Vagina (tissue), 2 donors: ENCODE data around the gene CFAP61. TPM values are rescaled to one million over a fixed set of nuclear protein-coding genes. Genes with fewer than 3 reads are reported as not detected.

ENCODE experiments used
- DNase-seq, 2 donors: peaks; one replicate each; pipeline ENCODE4 v3.0.0-alpha.2; 2017; ENCODE audit errors: extremely low spot score in 2 of 2
- H3K27ac ChIP-seq: fragments of 200-600 bp; sonication (generic); one replicate; pipeline ENCODE4 v1.5.1; 2019
- H3K27me3 ChIP-seq: fragments of 200-600 bp; sonication (generic); one replicate; pipeline ENCODE4 v1.5.1; 2019
- H3K36me3 ChIP-seq, 2 donors: fragments of 200-600 bp; sonication (generic); one replicate each; pipeline ENCODE4 v1.5.1; 2017 to 2019
- H3K4me1 ChIP-seq: fragments of 200-600 bp; sonication (generic); one replicate; pipeline ENCODE4 v1.5.1; 2019
- H3K4me3 ChIP-seq, 2 donors: fragments of 200-600 bp; sonication (generic); 1 replicate in 1 of 2; 2 replicates in 1 of 2; pipeline ENCODE4 v1.5.1; 2016 to 2019
- H3K9me3 ChIP-seq: fragments of 200-600 bp; sonication (generic); one replicate; pipeline ENCODE4 v1.5.1; 2019
- POLR2A ChIP-seq, 2 donors: fragments of 450-650 bp; IDR thresholded peaks; one replicate each; pipeline ENCODE4 v1.6.1; 2017; ENCODE audit warnings: antibody characterized with exemption in 2 of 2, mild to moderate bottlenecking in 2 of 2, moderate library complexity in 2 of 2
- POLR2AphosphoS5 ChIP-seq, 2 donors: sonication (generic); formaldehyde crosslinking; IDR thresholded peaks; one replicate each; pipeline ENCODE4 v1.9.0; 2017; ENCODE audit warnings: antibody characterized with exemption in 2 of 2, mild to moderate bottlenecking in 2 of 2, low read depth in 1 of 2; ENCODE audit not compliant: insufficient read depth in 1 of 2
- intact Hi-C: fragments of 100-400 bp; cut with DNase I; formaldehyde crosslinking; loops from one replicate; pipeline ENCODE4 v1.15.1; 2023
- total RNA-seq: library from RNA; depleted of rRNA; stranded (reverse); fragments of >200 nt; gene quantifications from one replicate; pipeline ENCODE4 v1.2.3, GENCODE V29; 2016
- TF ChIP-seq, protein P1 (sequence below), 3 experiments: fragments of 450-650 bp in 2 of 3; fragments of 200-600 bp in 1 of 3; sonication (generic) in 1 of 3; IDR thresholded peaks; one replicate each; pipeline ENCODE4 v1.5.1; 2017 to 2019; ENCODE audit warnings: antibody characterized with exemption in 3 of 3, mild to moderate bottlenecking in 2 of 3, moderate library complexity in 2 of 3

The CFAP61 gene
- total RNA-seq, 1 donor from 2014 or later, result 1.5 TPM

DNA sequence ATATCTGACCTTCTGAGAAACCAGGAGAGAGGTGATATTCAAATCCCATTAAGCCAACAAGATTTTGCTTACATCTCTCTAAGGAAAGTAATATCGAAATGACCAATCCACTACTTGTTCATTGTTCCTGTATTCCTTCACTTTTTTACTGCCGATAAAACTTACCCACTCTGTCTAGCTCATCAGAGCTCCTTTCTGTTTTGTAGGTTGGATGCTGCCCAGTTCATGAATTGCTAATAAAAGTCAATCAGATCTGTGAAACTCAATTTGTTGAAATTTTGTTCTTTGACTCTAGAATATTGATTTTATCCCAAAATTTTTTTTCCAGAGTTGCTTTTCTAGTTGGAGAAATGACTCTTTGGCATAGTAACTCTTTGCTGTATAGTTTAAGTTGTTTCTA, 166.7 kb downstream of the CFAP61 start:
- H3K36me3 ChIP-seq, result no peaks in the 10 kb centered on the region
- no peak overlapping the region for H3K27ac ChIP-seq
- TF ChIP-seq POLR2AphosphoS5 (IDR thresholded peaks at IDR 0.05; ENCODE audit: insufficient read depth in 1 of 2, low read depth in 1 of 2) (no peak), POLR2A (IDR thresholded peaks at IDR 0.05) (no peak)
- TF ChIP-seq, protein P1, sequence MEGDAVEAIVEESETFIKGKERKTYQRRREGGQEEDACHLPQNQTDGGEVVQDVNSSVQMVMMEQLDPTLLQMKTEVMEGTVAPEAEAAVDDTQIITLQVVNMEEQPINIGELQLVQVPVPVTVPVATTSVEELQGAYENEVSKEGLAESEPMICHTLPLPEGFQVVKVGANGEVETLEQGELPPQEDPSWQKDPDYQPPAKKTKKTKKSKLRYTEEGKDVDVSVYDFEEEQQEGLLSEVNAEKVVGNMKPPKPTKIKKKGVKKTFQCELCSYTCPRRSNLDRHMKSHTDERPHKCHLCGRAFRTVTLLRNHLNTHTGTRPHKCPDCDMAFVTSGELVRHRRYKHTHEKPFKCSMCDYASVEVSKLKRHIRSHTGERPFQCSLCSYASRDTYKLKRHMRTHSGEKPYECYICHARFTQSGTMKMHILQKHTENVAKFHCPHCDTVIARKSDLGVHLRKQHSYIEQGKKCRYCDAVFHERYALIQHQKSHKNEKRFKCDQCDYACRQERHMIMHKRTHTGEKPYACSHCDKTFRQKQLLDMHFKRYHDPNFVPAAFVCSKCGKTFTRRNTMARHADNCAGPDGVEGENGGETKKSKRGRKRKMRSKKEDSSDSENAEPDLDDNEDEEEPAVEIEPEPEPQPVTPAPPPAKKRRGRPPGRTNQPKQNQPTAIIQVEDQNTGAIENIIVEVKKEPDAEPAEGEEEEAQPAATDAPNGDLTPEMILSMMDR (IDR thresholded peaks at IDR 0.05), result no peak
- H3K4me1 ChIP-seq, result no peaks in the 10 kb centered on the region
- H3K27me3 ChIP-seq, result no peaks in the 10 kb centered on the region
- intact Hi-C loops, result no loop called here
- DNase-seq, result no peak
- H3K4me3 ChIP-seq, result no peak overlapping the region
- H3K9me3 ChIP-seq, result no peaks in the 10 kb centered on the region

DNA sequence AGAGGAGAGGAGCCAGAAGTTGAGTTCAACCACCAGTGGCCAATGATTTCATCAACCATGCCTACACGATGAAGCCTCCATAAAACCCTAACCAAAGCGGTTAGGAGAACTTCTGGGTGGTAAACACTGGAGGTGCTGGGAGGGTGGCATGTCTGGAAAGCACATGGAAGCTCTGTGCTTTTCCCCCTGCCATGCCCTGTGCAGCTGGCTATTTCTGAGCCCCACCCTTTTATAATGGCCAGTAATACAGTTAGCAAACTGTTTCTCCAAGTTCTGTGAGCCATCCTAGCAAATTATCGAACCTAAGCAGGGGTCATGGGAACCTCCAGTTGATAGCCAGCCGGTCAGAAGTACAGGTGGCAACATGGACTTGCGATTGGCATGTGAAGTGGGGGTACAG, 167.8 kb downstream of the CFAP61 start:
- intact Hi-C loops, result no loop called here
- no peak for TF ChIP-seq POLR2AphosphoS5 (IDR thresholded peaks at IDR 0.05; ENCODE audit: insufficient read depth in 1 of 2, low read depth in 1 of 2)
- TF ChIP-seq POLR2A (IDR thresholded peaks at IDR 0.05), result no peak
- TF ChIP-seq, protein P1 (IDR thresholded peaks at IDR 0.05), result no peak
- no peak overlapping the region for H3K27ac ChIP-seq
- H3K4me3 ChIP-seq, result no peak overlapping the region
- no peaks in the 10 kb centered on the region for H3K27me3 ChIP-seq
- H3K9me3 ChIP-seq, result no peaks in the 10 kb centered on the region
- H3K36me3 ChIP-seq, result no peaks in the 10 kb centered on the region
- no peak for DNase-seq
- no peaks in the 10 kb centered on the region for H3K4me1 ChIP-seq

DNA sequence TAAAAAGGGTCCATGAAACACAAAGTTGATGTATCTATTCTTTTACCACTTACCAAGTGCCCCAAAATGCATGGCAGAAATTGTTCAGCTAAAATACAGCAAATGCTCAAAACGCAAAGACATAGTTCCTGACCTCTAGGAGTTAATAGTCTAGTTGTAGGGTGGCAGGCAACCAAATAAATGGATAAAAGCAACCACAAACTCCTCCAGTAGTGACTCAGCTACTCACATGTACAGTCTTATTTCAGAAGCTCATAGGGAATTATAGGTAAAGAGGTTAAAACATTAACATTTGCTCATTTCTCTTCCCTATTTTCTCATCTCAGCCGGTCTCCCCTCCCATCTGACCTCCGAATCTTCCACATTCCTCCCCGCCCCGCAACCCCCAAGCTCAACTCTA, 171.6 kb downstream of the CFAP61 start:
- intact Hi-C loops, result no loop called here
- Histone ChIP-seq H3K27me3 (no peaks in the 10 kb centered on the region), H3K36me3 (no peaks in the 10 kb centered on the region), H3K4me1 (no peaks in the 10 kb centered on the region), H3K9me3 (no peaks in the 10 kb centered on the region), H3K4me3 (no peak overlapping the region), H3K27ac (no peak overlapping the region)
- DNase-seq, result no peak
- TF ChIP-seq POLR2A (IDR thresholded peaks at IDR 0.05), result no peak
- TF ChIP-seq POLR2AphosphoS5 (IDR thresholded peaks at IDR 0.05; ENCODE audit: insufficient read depth in 1 of 2, low read depth in 1 of 2), result no peak
- TF ChIP-seq, protein P1 (IDR thresholded peaks at IDR 0.05), result no peak

DNA sequence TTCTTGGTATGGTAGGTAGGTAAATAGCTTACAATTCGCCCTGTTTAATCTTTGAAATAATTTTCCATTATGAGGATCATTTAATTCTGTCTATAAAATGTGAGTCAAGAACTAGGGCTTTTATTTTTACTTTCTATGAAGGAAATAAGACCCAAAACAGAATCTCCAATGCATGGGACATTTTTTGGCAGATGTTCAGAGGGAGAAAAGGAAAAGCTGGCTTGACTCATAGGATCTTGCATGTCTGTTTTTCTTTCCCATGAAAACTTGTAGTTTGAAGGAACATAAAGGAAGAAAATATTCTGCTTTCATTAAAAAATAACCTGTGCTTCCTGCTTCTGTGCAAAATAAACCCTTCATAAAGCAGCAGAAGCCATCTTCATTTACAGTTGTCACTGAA, 172.5 kb downstream of the CFAP61 start:
- TF ChIP-seq, protein P1 (IDR thresholded peaks at IDR 0.05), result no peak
- TF ChIP-seq POLR2A (IDR thresholded peaks at IDR 0.05) (no peak), POLR2AphosphoS5 (IDR thresholded peaks at IDR 0.05; ENCODE audit: insufficient read depth in 1 of 2, low read depth in 1 of 2) (no peak)
- H3K9me3 ChIP-seq, result no peaks in the 10 kb centered on the region
- no peaks in the 10 kb centered on the region for H3K4me1 ChIP-seq
- H3K36me3 ChIP-seq, result no peaks in the 10 kb centered on the region
- no peak overlapping the region for H3K27ac ChIP-seq
- intact Hi-C loops, result no loop called here
- no peaks in the 10 kb centered on the region for H3K27me3 ChIP-seq
- DNase-seq, result no peak
- no peak overlapping the region for H3K4me3 ChIP-seq

DNA sequence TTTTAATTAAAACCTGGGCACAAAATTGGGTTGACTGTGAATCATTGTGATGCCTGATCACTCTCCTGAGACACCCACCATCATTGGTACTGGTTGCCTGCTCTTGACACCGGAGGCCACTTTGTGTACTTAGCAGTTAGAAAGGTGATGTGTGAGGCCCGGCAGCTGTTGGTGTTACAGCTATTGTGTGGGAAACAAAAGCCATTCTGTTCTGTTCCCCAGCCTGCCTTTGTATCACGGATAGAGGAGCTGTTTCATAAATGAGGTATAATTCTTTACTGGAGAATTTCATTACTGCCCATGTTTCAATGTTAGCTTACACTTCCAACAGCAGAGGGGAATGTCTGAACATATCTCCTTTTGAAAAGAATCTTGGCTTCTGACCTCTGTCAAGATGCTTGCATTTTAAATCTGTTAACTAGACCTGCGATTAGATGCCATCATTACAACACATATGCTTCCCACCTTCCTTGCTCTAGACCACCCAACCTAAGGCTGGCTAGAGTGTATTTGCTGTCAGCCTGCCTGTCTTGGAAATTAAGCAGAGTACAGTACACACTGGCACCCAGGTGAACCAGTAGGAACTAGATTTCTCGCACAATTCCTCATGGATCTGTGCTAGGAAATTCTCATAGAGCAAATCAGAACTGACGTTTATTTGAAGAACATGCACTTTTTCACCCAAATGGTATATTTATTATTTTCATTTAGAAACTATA, 173.2 kb downstream of the CFAP61 start:
- H3K36me3 ChIP-seq, result no peaks in the 10 kb centered on the region
- no peak for DNase-seq
- TF ChIP-seq POLR2A (IDR thresholded peaks at IDR 0.05) (no peak), POLR2AphosphoS5 (IDR thresholded peaks at IDR 0.05; ENCODE audit: insufficient read depth in 1 of 2, low read depth in 1 of 2) (no peak)
- TF ChIP-seq, protein P1 (IDR thresholded peaks at IDR 0.05), result no peak
- no peak overlapping the region for H3K27ac ChIP-seq
- no peaks in the 10 kb centered on the region for H3K9me3 ChIP-seq
- H3K4me3 ChIP-seq, result no peak overlapping the region
- no peaks in the 10 kb centered on the region for H3K4me1 ChIP-seq
- no peaks in the 10 kb centered on the region for H3K27me3 ChIP-seq
- intact Hi-C loops, result no loop called here
